ENCODE data around the gene STRN.
"Not testable (repeated sequence)": the region's sequence is repeated elsewhere in the genome, so short reads cannot be mapped to it uniquely, and the experiment has no call there.

STRN gene

GRCh38 chr2:36966370-36967235 lies at the start of gene STRN:
Gene STRN, minus strand, starts transcription at chr2:36966536. Its CDS starts 73 bp downstream, at chr2:36966463.
- DNase-seq (ENCODE audit: low spot score) = peak; percentile 93

GRCh38 chr2:37013315-37013641 lies 46.9 kb upstream of the STRN start:
- no peak for DNase-seq (ENCODE audit: low spot score)

- no peak for DNase-seq (ENCODE audit: low spot score)
These were observed 44.8 kb upstream of the STRN start for GRCh38 chr2:37011130-37011529.

- DNase-seq (ENCODE audit: low spot score) = no peak
These were observed 39.0 kb upstream of the STRN start for GRCh38 chr2:37005118-37005868.

GRCh38 chr2:37000988-37001556 lies 34.7 kb upstream of the STRN start:
- no peak for DNase-seq (ENCODE audit: low spot score)

GRCh38 chr2:37000318-37000717 lies 34.0 kb upstream of the STRN start:
- peak; percentile 23 for DNase-seq (ENCODE audit: low spot score)

GRCh38 chr2:36999416-36999815 lies 33.1 kb upstream of the STRN start:
- not testable (repeated sequence) for DNase-seq (ENCODE audit: low spot score)

GRCh38 chr2:36993841-36994620 lies 27.7 kb upstream of the STRN start:
- no peak for DNase-seq (ENCODE audit: low spot score)

GRCh38 chr2:36988008-36988407 lies 21.7 kb upstream of the STRN start:
- DNase-seq (ENCODE audit: low spot score) = no peak

- DNase-seq (ENCODE audit: low spot score) = no peak
These were observed 16.1 kb upstream of the STRN start for GRCh38 chr2:36982467-36982866.

GRCh38 chr2:36981911-36982310 lies 15.6 kb upstream of the STRN start:
- DNase-seq (ENCODE audit: low spot score) = no peak

- DNase-seq (ENCODE audit: low spot score) = not testable (repeated sequence)
These were observed 12.7 kb upstream of the STRN start for GRCh38 chr2:36979007-36979406.

GRCh38 chr2:36976065-36976464 lies 9.7 kb upstream of the STRN start:
- no peak for DNase-seq (ENCODE audit: low spot score)

- no peak for DNase-seq (ENCODE audit: low spot score)
These were observed 9.0 kb upstream of the STRN start for GRCh38 chr2:36975306-36975705.

- DNase-seq (ENCODE audit: low spot score) = no peak
These were observed 7.0 kb upstream of the STRN start for GRCh38 chr2:36973320-36973719.

GRCh38 chr2:36971990-36972389 lies 5.7 kb upstream of the STRN start:
- no peak for DNase-seq (ENCODE audit: low spot score)

- DNase-seq (ENCODE audit: low spot score) = no peak
These were observed 1.0 kb upstream of the STRN start for GRCh38 chr2:36967236-36967876.

GRCh38 chr2:36965751-36966369 lies 476 bp downstream of the STRN start:
- DNase-seq (ENCODE audit: low spot score) = peak; percentile 46

- no peak for DNase-seq (ENCODE audit: low spot score)
These were observed 1.1 kb downstream of the STRN start for GRCh38 chr2:36965206-36965605.

- DNase-seq (ENCODE audit: low spot score) = peak; percentile 59
These were observed 1.8 kb downstream of the STRN start for GRCh38 chr2:36964496-36965058.

GRCh38 chr2:36963734-36964133 lies 2.6 kb downstream of the STRN start:
- DNase-seq (ENCODE audit: low spot score) = no peak
